ENCODE data around the gene SNX13. TPM values are rescaled to one million over a fixed set of nuclear protein-coding genes. Genes with fewer than 3 reads are reported as not detected.

The SNX13 gene
- total and polyA plus RNA-seq, 8 donors: 36.1 to 51.4 (median 43.2) TPM

GRCh38 chr7:17782216-17782549 is 158.1 kb downstream of the SNX13 start:
- intact Hi-C loops (cut with DNase I): no loop called here
- Histone ChIP-seq H3K36me3 (no peaks in the 10 kb centered on the region), H3K9me3 (no peaks in the 10 kb centered on the region), H3K4me1 (no peaks in the 10 kb centered on the region), H3K27me3 (no peaks in the 10 kb centered on the region), H3K4me3 (no peak overlapping the region), H3K27ac (no peak overlapping the region)
- no peak for TF ChIP-seq CTCF (IDR thresholded peaks at IDR 0.05)
- DNase-seq (no peak), ATAC-seq (no peak)

- no peak for ATAC-seq
These were observed 158.6 kb downstream of the SNX13 start for GRCh38 chr7:17781491-17782215.

GRCh38 chr7:17779381-17779780 is 160.9 kb downstream of the SNX13 start:
- Histone ChIP-seq H3K27ac (no peak overlapping the region), H3K36me3 (no peaks in the 10 kb centered on the region), H3K9me3 (no peaks in the 10 kb centered on the region), H3K4me1 (no peaks in the 10 kb centered on the region), H3K27me3 (no peaks in the 10 kb centered on the region), H3K4me3 (no peak overlapping the region)
- no peak for TF ChIP-seq CTCF (IDR thresholded peaks at IDR 0.05)
- DNase-seq (no peak), ATAC-seq (no peak)
- intact Hi-C loops (cut with DNase I): no loop called here

More at GRCh38 chr7:17781491-17782215, 158.6 kb downstream of the SNX13 start:
- H3K4me1 ChIP-seq: no peaks in the 10 kb centered on the region
- H3K27ac ChIP-seq: no peak overlapping the region
- no peak for TF ChIP-seq CTCF (IDR thresholded peaks at IDR 0.05)
- H3K4me3 ChIP-seq: no peak overlapping the region
- intact Hi-C loops (cut with DNase I): no loop called here
- DNase-seq: no peak
- H3K27me3 ChIP-seq: no peaks in the 10 kb centered on the region
- H3K36me3 ChIP-seq: no peaks in the 10 kb centered on the region
- no peaks in the 10 kb centered on the region for H3K9me3 ChIP-seq

- no peaks in the 10 kb centered on the region for H3K36me3 ChIP-seq
- H3K27ac ChIP-seq: no peak overlapping the region
- no peak for DNase-seq
- H3K27me3 ChIP-seq: no peaks in the 10 kb centered on the region
- intact Hi-C loops (cut with DNase I): no loop called here
- ATAC-seq: no peak
- no peaks in the 10 kb centered on the region for H3K9me3 ChIP-seq
- no peak for TF ChIP-seq CTCF (IDR thresholded peaks at IDR 0.05)
- no peak overlapping the region for H3K4me3 ChIP-seq
- peaks cover 3 to 29% of the 10 kb centered on the region in 2 donors for H3K4me1 ChIP-seq
These were observed 165.5 kb downstream of the SNX13 start for GRCh38 chr7:17774716-17775288.

- Histone ChIP-seq H3K27me3 (no peaks in the 10 kb centered on the region), H3K4me1 (peaks cover 3 to 32% of the 10 kb centered on the region in 2 donors), H3K4me3 (no peak overlapping the region), H3K36me3 (no peaks in the 10 kb centered on the region), H3K27ac (no peak overlapping the region), H3K9me3 (no peaks in the 10 kb centered on the region)
- ATAC-seq (peak; percentile 56), DNase-seq (no peak)
- intact Hi-C loops (cut with DNase I): no loop called here
- TF ChIP-seq CTCF (IDR thresholded peaks at IDR 0.05): no peak
These were observed 166.0 kb downstream of the SNX13 start for GRCh38 chr7:17774248-17774647.

All from left lung (tissue), 10 donors.